Fibroblast of mammary gland (primary cell): ENCODE results near the gene ZNF692.

Source experiments
- DNase-seq: peaks from one replicate; pipeline ENCODE4 v3.0.0-alpha.2; 2010; ENCODE audit warnings: low read depth
- H3K4me3 ChIP-seq: 2 replicates; pipeline ENCODE4 v1.5.1; 2011; ENCODE audit warnings: low read depth, mild to moderate bottlenecking, low read length, moderate library complexity; ENCODE audit not compliant: control insufficient read depth
- CTCF ChIP-seq: conservative IDR thresholded peaks from 2 replicates; pipeline ENCODE4 v1.5.1; 2011; ENCODE audit warnings: low read depth, low read length, inconsistent platforms; ENCODE audit not compliant: control insufficient read depth, insufficient read depth

The ZNF692 gene

GRCh38 chr1:248828845-248829244 is 30.0 kb downstream of the ZNF692 start:
- no peak overlapping the region for H3K4me3 ChIP-seq
- DNase-seq = peak; percentile 89
- no peak for TF ChIP-seq CTCF

GRCh38 chr1:248825909-248826760 is 32.8 kb downstream of the ZNF692 start, which contains the start of gene SH3BP5L:
Gene SH3BP5L (minus strand): TSS chr1:248825915. CDS start chr1:248824935, 980 bp downstream.
- peak; percentile 96 for DNase-seq
- peak; percentile 67 for TF ChIP-seq CTCF
- peak within 1 kb of the TSS; percentile 81 for H3K4me3 ChIP-seq

- DNase-seq = no peak
- TF ChIP-seq CTCF = no peak
- H3K4me3 ChIP-seq = peak overlapping the region; percentile 81
These were observed 33.3 kb downstream of the ZNF692 start for GRCh38 chr1:248825573-248825908.

- no peak for TF ChIP-seq CTCF
- DNase-seq = peak; percentile 49
- H3K4me3 ChIP-seq = peak overlapping the region; percentile 81
These were observed 33.7 kb downstream of the ZNF692 start for GRCh38 chr1:248825136-248825535.

GRCh38 chr1:248824701-248825100 is 34.2 kb downstream of the ZNF692 start:
- DNase-seq = no peak
- no peak for TF ChIP-seq CTCF
- H3K4me3 ChIP-seq = peak overlapping the region; percentile 81

- TF ChIP-seq CTCF = no peak
These were observed 34.6 kb downstream of the ZNF692 start for GRCh38 chr1:248824301-248824700.

More at GRCh38 chr1:248824301-248824700, 34.6 kb downstream of the ZNF692 start:
- H3K4me3 ChIP-seq = peak overlapping the region; percentile 81
- no peak for DNase-seq
